Aorta (tissue), 5 donors: Measurements from ENCODE around the gene OR5A1. TPM values are rescaled to one million over a fixed set of nuclear protein-coding genes. Genes with fewer than 3 reads are reported as not detected.

Source experiments
- ATAC-seq: fragments of 200-7000 bp; cut with Tn5 transposase; one replicate; pipeline ENCODE4 v1.9.1; 2022; ENCODE audit warnings: moderate library complexity; ENCODE audit not compliant: low FRiP score
- DNase-seq, 2 donors: peaks; one replicate each; pipeline ENCODE4 v3.0.0-alpha.2; 2020
- H3K27ac ChIP-seq, 2 donors: one replicate each; pipeline ENCODE4 v1.5.1; 2013; ENCODE audit warnings: low read length in 2 of 2, mild to moderate bottlenecking in 2 of 2, moderate library complexity in 2 of 2, control low read depth in 1 of 2, inconsistent platforms in 1 of 2, low read depth in 1 of 2
- H3K27me3 ChIP-seq, 2 donors: one replicate each; pipeline ENCODE4 v1.6.1; 2013; ENCODE audit warnings: control low read depth in 1 of 2, low read length in 1 of 2, mild to moderate bottlenecking in 1 of 2, moderate library complexity in 1 of 2; ENCODE audit not compliant: insufficient read depth in 2 of 2, control insufficient read depth in 1 of 2
- H3K36me3 ChIP-seq, 2 donors: one replicate each; pipeline ENCODE4 v1.6.1; 2013; ENCODE audit warnings: control low read depth in 1 of 2, low read length in 1 of 2, mild to moderate bottlenecking in 1 of 2; ENCODE audit not compliant: insufficient read depth in 2 of 2, control insufficient read depth in 1 of 2
- H3K4me1 ChIP-seq, 2 donors: one replicate each; pipeline ENCODE4 v1.6.1; 2013; ENCODE audit warnings: low read length in 2 of 2, control low read depth in 1 of 2, mild to moderate bottlenecking in 1 of 2, moderate library complexity in 1 of 2; ENCODE audit not compliant: insufficient read depth in 2 of 2, control insufficient read depth in 1 of 2
- H3K4me3 ChIP-seq, 2 donors: one replicate each; pipeline ENCODE4 v1.5.1; 2013; ENCODE audit warnings: low read length in 2 of 2, control low read depth in 1 of 2, mild to moderate bottlenecking in 1 of 2
- H3K9me3 ChIP-seq: one replicate; pipeline ENCODE4 v1.6.1; 2013; ENCODE audit warnings: mild to moderate bottlenecking, low read length; ENCODE audit not compliant: control insufficient read depth
- whole genome bisulfite sequencing, 2 donors: extraction: QIAGEN DNeasy Blood & Tissue Kit; methylation state at CpG; one replicate each; pipeline ENCODE4 v1.1.7; 2013; 5-methylcytosine and 5-hydroxymethylcytosine counted together
- intact Hi-C, 2 donors: fragments of 100-400 bp; cut with DNase I; formaldehyde crosslinking; loops; one replicate each; pipeline versions ENCODE4 v1.14.2 to v1.15.0; 2022
- long read RNA-seq, 2 donors: library from polyadenylated mRNA; unstranded; transcript quantifications; one replicate each; pipeline ENCODE4 v2.0.0, GENCODE V29; 2020 to 2021
- polyA plus RNA-seq, 2 donors: library from polyadenylated mRNA; stranded (reverse); fragments of 200-250 nt; gene quantifications; one replicate each; pipeline ENCODE4 v1.2.3, GENCODE V29; 2013
- total RNA-seq, 2 donors: library from RNA; stranded (reverse); fragmentation: NEBNext Ultra II Directional; extraction: Animal tissue kit (Norgen Biotek cat#: 25700); gene quantifications; one replicate each; pipeline ENCODE4 v1.2.1, GENCODE V29; 2021
- donor health status: healthy with polysubstance abuse.
- donor health status: Bipolar disorder and iron deficiency.
- donor health status: DM: no; HTN: no; CAD: no.
- donor health status: DM: no; HTN: no; CAD: no.
- donor health status: DM: yes; HTN: yes; CAD: no.

Gene OR5A1
- total RNA-seq (not detected), polyA plus RNA-seq (not detected)
- long read RNA-seq, donor 1: 0 reads
- long read RNA-seq, donor 2: 0 reads

GRCh38 chr11:59436169-59436568 is at the start of gene OR5A1:
Gene OR5A1 (plus strand): TSS chr11:59436469. CDS start chr11:59443169, 6,700 bp downstream.
- no peaks in the 10 kb centered on the region for H3K36me3 ChIP-seq
- no peaks in the 10 kb centered on the region for H3K4me1 ChIP-seq
- intact Hi-C loops: no loop called here
- 42 to 48% methylated on average over 3 of the region's 3 CpGs for WGBS, 2 donors
- H3K27ac ChIP-seq: no peak within 1 kb of the TSS
- H3K9me3 ChIP-seq: no peaks in the 10 kb centered on the region
- no peak for DNase-seq
- no peak for ATAC-seq
- H3K4me3 ChIP-seq: no peak within 1 kb of the TSS
- peaks cover 0 to 2% of the 10 kb centered on the region in 2 donors for H3K27me3 ChIP-seq

DNA sequence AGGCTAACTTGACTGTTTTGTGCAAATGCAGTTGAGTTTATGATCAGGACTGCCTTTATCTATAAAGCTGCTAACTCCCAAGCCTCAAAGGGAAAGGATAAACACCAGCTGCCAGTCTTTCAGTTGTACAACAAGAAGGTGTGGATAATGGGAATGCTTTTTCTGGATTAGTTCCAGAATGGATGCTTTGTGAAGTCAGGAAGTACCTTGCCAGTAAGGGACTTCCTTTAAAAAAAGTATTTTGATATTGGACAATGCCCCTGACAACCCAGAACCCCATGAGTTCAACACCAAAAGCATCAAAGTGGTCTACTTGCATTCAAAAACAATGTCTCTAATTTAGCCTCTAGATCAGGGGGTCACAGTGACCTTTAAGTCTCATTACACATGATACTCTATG is 42.1 kb upstream of the OR5A1 start:
- DNase-seq (no peak), ATAC-seq (no peak)
- Histone ChIP-seq H3K4me1 (no peaks in the 10 kb centered on the region), H3K4me3 (no peak overlapping the region), H3K27ac (no peak overlapping the region), H3K36me3 (no peaks in the 10 kb centered on the region), H3K9me3 (no peaks in the 10 kb centered on the region), H3K27me3 (no peaks in the 10 kb centered on the region)
- intact Hi-C loops: no loop called here

- no peak overlapping the region for H3K4me3 ChIP-seq
- no peak overlapping the region for H3K27ac ChIP-seq
- H3K4me1 ChIP-seq: no peaks in the 10 kb centered on the region
- DNase-seq: no peak
- WGBS, 2 donors: 73 to 76% methylated on average over 3 of the region's 3 CpGs
- intact Hi-C loops: no loop called here
- no peaks in the 10 kb centered on the region for H3K9me3 ChIP-seq
- H3K36me3 ChIP-seq: no peaks in the 10 kb centered on the region
- ATAC-seq: no peak
- H3K27me3 ChIP-seq: no peaks in the 10 kb centered on the region
Measured at GRCh38 chr11:59400461-59401261, 35.6 kb upstream of the OR5A1 start.

DNA sequence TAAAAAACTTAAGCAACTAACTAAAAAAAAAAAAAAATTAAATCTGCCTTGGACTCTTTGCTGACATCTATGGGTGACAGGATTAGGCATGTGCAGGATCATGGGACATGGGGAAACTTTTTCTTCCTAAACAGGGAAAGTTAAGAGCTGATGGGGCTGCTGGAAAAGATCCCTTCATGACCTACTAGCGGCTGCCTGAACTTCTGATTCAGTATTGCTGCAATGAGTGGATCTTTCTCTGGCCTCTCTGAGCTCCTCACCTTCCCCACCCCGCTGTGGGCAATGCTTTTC is 35.1 kb upstream of the OR5A1 start:
- Histone ChIP-seq H3K27me3 (no peaks in the 10 kb centered on the region), H3K36me3 (no peaks in the 10 kb centered on the region), H3K4me3 (no peak overlapping the region), H3K27ac (no peak overlapping the region), H3K4me1 (no peaks in the 10 kb centered on the region), H3K9me3 (no peaks in the 10 kb centered on the region)
- intact Hi-C loops: no loop called here
- WGBS, 2 donors: 48 to 51% methylated on average over 2 of the region's 2 CpGs
- no peak for ATAC-seq
- DNase-seq: no peak

- no peaks in the 10 kb centered on the region for H3K9me3 ChIP-seq
- no peak overlapping the region for H3K27ac ChIP-seq
- no peaks in the 10 kb centered on the region for H3K27me3 ChIP-seq
- intact Hi-C loops: no loop called here
- ATAC-seq (no peak), DNase-seq (no peak)
- H3K4me1 ChIP-seq: no peaks in the 10 kb centered on the region
- H3K36me3 ChIP-seq: no peaks in the 10 kb centered on the region
- H3K4me3 ChIP-seq: no peak overlapping the region
Measured at GRCh38 chr11:59403546-59403945, 32.7 kb upstream of the OR5A1 start.

- Histone ChIP-seq H3K4me3 (no peak overlapping the region), H3K27ac (no peak overlapping the region), H3K27me3 (no peaks in the 10 kb centered on the region), H3K9me3 (peaks cover 2% of the 10 kb centered on the region), H3K4me1 (no peaks in the 10 kb centered on the region), H3K36me3 (no peaks in the 10 kb centered on the region)
- DNase-seq (no peak), ATAC-seq (no peak)
- WGBS, 2 donors: 60 to 85% methylated on average over 2 of the region's 2 CpGs
- intact Hi-C loops: no loop called here
Measured at GRCh38 chr11:59413646-59414045, 22.6 kb upstream of the OR5A1 start.

DNA sequence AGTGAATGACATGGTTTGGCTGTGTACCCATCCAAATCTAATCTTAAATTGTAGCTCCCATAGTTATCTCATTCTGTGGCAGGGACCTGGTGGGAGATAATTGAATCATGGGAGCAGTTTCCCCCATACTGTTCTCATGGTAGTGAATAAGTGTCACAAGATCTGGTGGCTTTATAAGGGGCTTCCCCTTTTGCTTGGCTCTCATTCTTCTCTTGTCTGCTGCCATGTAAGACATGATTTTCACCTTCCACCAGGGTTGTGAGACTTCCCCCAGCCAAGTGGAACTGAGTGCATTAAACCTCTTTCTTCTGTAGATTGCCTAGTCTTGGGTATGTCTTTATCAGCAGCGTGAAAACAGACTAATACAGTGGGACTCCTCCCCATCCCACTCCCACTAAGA is 21.2 kb upstream of the OR5A1 start:
- Histone ChIP-seq H3K36me3 (no peaks in the 10 kb centered on the region), H3K4me1 (no peaks in the 10 kb centered on the region), H3K4me3 (no peak overlapping the region), H3K9me3 (peaks cover 2% of the 10 kb centered on the region), H3K27me3 (no peaks in the 10 kb centered on the region), H3K27ac (no peak overlapping the region)
- no peak for ATAC-seq
- DNase-seq: no peak
- intact Hi-C loops: no loop called here
- 60 to 78% methylated on average over 1 of the region's 1 CpG for WGBS, 2 donors

DNA sequence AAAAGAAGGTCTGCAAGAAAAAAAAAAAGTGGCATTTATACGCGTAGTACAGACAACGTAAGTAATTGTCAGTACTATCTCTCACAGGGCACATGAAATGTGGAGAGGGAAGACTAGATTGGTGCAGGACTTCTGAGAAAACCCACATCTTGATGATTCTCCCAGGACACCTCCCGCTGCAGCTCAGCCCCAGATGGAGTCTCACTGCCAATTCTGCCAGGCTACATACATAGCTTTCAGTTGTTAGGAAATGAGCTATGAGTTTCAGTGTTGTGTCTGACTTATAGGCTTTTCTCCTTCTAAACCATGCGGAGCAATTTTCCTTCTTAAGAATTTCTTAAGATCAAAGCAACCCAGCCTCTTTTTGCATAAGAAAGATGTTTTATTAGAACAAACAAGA is 19.7 kb upstream of the OR5A1 start:
- no peak for ATAC-seq
- WGBS, 2 donors: 78 to 82% methylated on average over 5 of the region's 5 CpGs

GRCh38 chr11:59417023-59417422 is 19.2 kb upstream of the OR5A1 start:
- ATAC-seq: no peak
- Histone ChIP-seq H3K27ac (no peak overlapping the region), H3K27me3 (no peaks in the 10 kb centered on the region), H3K4me1 (no peaks in the 10 kb centered on the region), H3K9me3 (peaks cover 2% of the 10 kb centered on the region), H3K4me3 (no peak overlapping the region), H3K36me3 (no peaks in the 10 kb centered on the region)
- no peak for DNase-seq
- intact Hi-C loops: no loop called here
- 30 to 42% methylated on average over 5 of the region's 5 CpGs for WGBS, 2 donors

More for the DNA sequence above, 19.7 kb upstream of the OR5A1 start:
- no peaks in the 10 kb centered on the region for H3K36me3 ChIP-seq
- no peak overlapping the region for H3K27ac ChIP-seq
- no peaks in the 10 kb centered on the region for H3K27me3 ChIP-seq
- H3K4me3 ChIP-seq: no peak overlapping the region
- H3K9me3 ChIP-seq: peaks cover 2% of the 10 kb centered on the region
- no peak for DNase-seq
- intact Hi-C loops: no loop called here
- H3K4me1 ChIP-seq: no peaks in the 10 kb centered on the region
